ENCODE results near the gene GCC1.

Gene GCC1

DNA sequence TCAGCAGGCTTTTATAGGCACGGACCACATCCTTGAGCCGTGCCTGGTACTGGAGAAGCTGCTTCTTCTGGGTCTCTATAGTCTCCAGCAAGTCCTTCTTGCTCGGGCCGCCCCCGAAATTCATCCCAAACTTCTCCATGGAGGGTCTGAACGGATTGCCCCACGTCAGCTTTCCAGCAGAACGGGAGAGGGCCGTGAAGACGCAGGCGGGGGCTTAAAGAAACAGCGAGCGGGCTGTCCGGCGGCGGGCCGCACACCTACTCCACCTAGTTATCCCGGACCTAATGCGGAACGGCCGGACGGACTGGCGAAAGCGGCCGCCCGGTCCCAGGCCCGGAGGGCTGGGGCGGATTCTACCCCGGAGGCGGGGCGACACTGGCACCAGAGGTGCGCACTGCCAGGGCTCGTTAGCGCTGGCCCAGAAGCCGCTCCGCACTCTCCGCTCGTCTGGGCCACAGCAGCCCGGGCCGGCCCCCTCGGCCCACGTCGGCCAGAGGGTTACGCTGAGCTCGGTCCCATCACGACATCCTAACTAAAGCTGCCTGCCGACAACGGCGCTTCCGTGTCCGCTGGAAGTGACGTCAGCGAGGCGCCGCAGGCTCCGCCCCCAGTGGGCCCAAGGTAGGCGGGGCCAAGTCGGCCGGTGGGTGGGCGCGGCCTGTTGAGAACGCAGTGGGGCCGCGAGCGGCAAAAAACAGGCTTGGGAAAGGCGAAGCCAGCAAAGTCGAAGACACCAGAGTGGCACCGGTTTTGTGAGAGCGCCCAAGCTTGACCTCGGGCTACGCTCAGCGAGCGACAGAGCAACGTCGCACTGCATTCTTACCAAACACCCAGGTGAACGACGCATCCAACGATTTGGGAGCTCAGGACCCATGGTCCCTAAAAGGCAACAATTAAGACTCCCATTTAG is at the start of gene GCC1:
Gene GCC1, minus strand, starts transcription at position 553 of the 910 bp plus-strand sequence. Its CDS starts 414 bp downstream, at position 139.
- peak; percentile 94 for DNase-seq

DNA sequence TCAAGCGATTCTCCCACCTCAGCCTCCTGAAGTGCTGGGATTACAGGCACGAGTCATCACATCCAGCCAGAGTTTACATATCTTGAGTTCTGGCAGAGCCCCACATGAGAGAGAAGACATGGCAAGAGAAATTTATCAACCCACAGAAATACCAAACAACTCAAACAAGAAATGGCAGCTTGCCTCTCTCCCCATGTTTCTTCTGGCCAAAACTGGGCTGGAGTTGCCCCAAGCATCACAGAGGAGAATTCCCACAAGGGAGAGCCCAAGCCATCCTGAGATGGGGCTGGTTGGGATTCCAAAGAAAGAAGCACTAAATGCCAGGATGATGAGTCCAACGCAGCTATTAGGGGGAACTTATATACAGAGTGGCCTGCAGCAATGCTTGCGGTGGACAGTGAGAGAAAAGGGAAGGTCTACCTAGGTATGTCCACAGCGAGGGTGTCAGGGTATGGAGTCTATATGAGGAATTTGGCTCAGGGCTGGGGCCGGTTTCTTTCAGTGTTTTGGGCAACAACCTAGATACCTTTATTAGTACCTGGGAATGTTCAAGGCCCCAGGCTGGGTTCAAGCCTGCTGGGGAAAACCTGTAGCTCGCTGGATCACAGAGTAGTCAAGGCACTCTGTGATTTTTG is 47.0 kb upstream of the GCC1 start:
- DNase-seq: no peak

- peak; percentile 55 for DNase-seq
Observed at GRCh38 chr7:127629268-127629854, 44.0 kb upstream of the GCC1 start.

DNA sequence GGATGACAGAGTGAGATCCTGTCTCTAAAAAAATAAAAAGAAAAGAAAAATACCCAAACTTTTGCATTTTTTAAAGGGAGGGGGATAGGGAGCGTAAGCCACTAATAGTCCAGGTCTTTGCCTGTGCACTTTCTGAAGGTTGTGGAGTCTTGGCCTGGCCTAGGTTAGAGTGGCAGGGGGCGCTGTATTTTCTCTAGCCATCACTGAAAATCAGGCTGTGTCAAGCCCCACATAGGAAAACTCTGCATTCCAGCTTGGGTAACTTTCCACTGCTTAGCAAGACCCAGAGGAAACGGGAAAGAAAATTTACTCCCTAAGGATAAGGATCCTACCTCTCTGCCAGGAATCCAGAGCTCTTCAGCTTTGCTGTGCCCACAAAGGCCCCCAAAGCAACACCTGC is 43.0 kb upstream of the GCC1 start:
- no peak for DNase-seq

- DNase-seq: no peak
Observed at GRCh38 chr7:127625331-127625730, 39.9 kb upstream of the GCC1 start.

- no peak for DNase-seq
Observed at GRCh38 chr7:127620406-127621233, 35.2 kb upstream of the GCC1 start.

DNA sequence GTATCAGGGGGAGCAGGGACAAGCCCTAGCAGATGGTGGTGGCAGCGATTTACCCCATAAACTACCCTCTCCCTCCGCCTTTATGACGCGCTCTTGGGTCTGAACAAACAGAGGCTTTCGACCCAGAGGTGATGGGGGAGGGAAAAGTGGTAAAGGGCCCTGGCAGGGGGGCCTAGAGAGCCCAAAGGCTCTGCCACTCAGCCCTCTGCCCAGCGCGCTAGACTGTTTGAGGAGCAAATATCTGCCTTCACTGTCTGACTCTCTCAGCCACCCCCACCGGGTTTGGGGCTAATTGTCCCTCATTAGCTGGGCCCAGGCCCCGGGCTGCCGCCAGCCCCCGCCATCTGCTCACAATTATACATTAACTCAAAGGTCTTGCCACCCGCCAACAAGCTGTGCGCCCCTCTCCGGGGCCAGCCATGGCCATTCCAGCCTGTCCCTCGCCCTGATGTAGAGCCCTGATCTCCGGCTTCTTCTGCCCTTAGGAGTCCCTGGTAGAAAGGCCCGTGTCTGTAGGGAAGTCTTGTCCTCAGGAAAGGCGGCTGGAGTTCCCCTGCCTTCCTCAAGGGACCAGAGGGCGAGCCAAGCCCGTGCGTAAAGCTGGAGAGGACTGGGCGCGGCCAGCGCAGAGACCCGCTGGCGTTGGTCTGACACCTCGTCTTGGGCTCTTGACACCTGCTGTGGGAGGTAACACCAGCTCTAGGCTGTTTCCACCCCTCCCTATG is 34.4 kb upstream of the GCC1 start:
- DNase-seq: no peak

DNA sequence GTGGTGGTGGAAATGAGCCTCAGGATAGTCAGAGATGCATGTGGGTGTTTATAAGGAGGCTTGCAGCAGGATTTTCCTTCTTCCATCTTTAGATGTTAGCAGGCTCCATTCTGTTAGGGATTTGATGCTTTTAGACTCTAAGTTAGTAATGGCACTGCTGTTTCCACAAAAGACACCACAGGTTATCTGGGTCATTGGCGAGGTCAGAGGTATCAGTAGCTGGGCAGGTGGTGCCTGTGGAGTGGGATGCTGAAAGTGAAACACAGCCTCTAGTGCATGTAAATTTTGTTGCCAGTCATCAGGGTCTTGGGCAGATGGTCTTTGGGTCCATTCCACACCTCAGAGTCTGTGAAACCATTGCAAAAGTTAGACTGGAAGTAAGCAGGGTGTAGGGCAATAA is 33.4 kb upstream of the GCC1 start:
- no peak for DNase-seq

DNA sequence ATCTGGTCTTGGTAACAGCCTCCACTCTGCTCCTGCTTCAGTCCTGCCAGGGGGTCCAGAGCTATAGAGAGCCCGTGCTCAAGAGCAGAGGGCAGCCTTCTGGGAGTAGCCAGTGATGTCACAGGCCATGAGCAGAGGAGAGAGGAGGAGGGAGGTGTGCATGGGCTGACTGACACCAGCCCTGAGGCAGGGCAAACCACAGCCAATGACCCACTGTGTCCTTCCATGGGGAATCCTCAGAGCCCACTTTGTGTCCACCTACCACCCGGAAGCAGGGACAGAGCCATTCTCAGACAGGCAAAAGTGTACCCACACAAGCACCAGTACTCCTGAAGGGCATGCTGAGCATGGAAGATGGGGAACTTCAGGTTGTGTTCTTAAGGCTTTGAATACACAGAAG is 32.6 kb upstream of the GCC1 start, which contains the start of gene PAX4:
Gene PAX4, minus strand, starts transcription at position 101 of the 400 bp plus-strand sequence. CDS start 2,214 bp downstream, outside the sequence.
- DNase-seq: no peak

- no peak for DNase-seq
Observed at GRCh38 chr7:127616724-127617123, 31.3 kb upstream of the GCC1 start.

- DNase-seq: no peak
Observed at GRCh38 chr7:127612263-127612662, 26.9 kb upstream of the GCC1 start.

DNA sequence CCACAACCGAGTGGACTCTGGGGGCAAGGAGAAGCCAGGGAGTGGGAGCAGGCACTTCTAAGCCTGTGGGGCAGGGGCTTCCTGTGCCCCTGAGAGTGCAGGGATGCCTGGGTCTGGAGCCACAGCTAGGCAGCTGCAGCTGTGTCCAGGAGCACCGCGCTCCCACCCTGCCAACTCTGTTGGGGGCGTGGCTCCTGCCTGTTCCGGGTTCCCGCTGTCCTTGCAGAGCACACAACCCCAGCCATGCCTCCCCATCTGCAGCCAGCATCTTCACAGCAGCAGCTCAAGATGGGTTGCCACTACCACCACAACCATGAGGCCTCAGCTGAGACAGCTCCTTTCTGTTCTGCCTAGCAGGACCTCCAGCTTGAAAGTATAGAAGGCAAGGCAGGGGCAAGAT is 23.9 kb upstream of the GCC1 start:
- DNase-seq: no peak

GRCh38 chr7:127608446-127608845 is 23.1 kb upstream of the GCC1 start:
- DNase-seq: no peak

DNA sequence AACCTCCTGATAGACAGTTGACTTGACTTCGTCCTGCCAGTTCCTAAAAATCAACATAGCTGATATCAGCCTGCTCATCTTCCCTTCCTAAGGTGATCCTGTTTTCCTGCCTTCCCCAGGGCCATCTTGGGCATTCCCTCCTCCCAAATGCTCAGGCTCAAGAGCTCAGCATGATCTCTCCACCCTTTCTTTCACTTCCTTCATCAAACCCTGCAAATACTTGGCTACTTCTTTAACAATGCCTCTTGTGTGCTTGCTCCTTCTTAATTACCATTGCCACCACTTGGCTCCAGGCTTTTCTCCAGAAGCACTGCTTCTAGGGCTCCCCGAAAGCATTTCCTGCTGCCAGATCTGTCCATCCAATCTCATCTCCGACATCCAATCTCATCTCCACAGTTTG is 15.5 kb upstream of the GCC1 start:
- no peak for DNase-seq

DNA sequence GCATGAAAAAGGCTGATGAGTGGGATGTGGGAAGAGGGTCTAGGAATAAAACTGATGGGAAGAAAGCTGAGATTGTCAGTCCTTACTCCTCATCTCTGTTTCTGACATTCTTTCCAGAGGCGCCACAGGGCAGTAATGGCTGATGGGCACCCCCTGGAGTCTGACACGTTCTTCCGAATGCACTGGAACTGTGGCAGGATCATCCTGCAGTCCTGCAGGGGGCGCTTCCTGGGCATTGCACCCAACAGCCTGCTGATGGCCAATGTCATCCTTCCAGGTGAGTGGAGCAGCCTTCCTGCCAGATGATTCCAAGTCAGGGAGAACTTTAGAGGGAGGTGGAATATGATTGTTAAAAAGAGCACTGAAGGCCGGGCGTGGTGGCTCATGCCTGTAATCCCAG is 12.9 kb upstream of the GCC1 start:
- DNase-seq: peak; percentile 22

DNA sequence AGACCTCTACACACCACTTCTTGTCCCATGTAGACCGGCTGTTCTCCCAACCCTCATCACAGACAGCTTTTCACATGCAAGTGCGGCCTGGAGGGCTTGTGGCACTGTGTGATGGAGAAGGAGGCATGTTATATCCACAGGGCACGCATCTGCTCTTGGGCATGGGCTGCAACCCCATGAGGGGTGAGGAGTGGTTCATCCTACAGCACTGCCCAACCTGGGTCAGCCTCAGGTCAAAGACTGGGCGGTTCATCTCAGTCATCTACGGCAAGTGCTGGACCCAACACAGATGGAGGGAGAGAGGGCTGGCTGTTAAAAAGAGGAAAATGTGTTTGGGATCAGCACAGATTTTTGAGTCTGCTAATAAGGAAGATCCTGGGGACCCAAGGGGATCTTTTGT is 10.3 kb upstream of the GCC1 start:
- no peak for DNase-seq

DNA sequence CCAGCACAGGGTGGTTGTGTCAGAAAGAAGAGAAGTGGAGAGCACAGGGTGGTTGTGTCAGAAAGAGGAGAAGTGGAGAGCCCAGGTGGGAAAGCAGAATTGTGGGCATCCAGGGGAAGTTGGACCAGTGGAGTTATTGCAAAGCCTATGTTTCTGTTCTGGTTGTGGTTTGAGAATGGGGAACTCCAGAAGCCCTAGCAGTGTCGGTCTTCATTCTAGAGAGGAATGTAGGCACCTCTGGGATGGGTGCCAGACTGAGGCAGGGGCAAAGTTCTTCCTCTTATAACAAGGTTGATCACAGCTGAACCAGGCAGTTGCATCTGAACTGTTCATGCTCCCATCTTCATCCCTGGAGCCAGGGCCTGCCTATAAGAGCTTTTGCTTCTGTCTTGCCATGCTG is 9.1 kb upstream of the GCC1 start:
- no peak for DNase-seq

DNA sequence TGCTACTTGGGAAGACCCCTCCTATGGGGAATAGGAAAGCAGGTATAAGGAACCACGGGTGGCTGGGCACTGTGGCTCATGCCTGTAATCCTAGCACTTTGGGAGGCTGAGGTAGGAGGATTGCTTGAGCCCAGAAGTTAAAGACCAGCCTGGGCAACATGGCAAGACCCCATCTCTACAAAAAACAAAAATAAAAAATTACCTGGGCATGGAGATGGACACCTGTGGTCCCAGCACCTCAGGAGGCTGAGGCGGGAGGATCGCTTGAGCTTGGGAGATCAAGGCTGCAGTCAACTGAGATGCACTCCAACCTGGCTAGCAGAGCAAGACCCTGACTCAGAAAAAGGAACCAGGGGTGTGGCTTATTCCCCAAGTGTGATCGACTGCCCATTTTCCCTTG is 7.2 kb upstream of the GCC1 start:
- DNase-seq: no peak

GRCh38 chr7:127591591-127591990 is 6.2 kb upstream of the GCC1 start:
- no peak for DNase-seq

DNA sequence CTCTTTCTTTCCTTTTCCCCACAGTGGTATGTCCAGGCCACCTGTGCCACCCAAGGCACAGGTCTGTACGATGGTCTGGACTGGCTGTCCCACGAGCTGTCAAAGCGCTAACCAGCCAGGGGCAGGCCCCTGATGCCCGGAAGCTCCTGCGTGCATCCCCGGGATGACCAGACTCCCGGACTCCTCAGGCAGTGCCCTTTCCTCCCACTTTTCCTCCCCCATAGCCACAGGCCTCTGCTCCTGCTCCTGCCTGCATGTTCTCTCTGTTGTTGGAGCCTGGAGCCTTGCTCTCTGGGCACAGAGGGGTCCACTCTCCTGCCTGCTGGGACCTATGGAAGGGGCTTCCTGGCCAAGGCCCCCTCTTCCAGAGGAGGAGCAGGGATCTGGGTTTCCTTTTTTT is 5.8 kb upstream of the GCC1 start:
- DNase-seq: no peak

GRCh38 chr7:127589896-127590295 is 4.5 kb upstream of the GCC1 start:
- no peak for DNase-seq
